Liver (tissue), 2 donors: Measurements from ENCODE around the gene PALLD.

Experiments used
- FOXA1 ChIP-seq: IDR thresholded peaks from 2 replicates; pipeline ENCODE4 v1.6.1; 2016; ENCODE audit warnings: antibody characterized with exemption
- MAX ChIP-seq: IDR thresholded peaks from 2 replicates; pipeline ENCODE4 v1.6.1; 2016; ENCODE audit warnings: antibody characterized with exemption
- RAD21 ChIP-seq, 2 donors: IDR thresholded peaks; 2 replicates each; pipeline ENCODE4 v1.6.1; 2016; ENCODE audit warnings: antibody characterized with exemption in 2 of 2, mild to moderate bottlenecking in 2 of 2
- donor health status: healthy.

- no peak for TF ChIP-seq MAX
- no peak for TF ChIP-seq RAD21 (IDR thresholded peaks at IDR 0.05)
- no peak for TF ChIP-seq FOXA1
Observed at GRCh38 chr4:168569066-168569930, 72.4 kb downstream of the PALLD start.
